ENCODE measurements around the gene TPBGL. TPM values are rescaled to one million over a fixed set of nuclear protein-coding genes. Genes with fewer than 3 reads are reported as not detected.
A peak's percentile ranks its signal among the peaks of the same experiment; 100 is the strongest.

TPBGL gene
- total and polyA plus RNA-seq, 3 donors from 2014 or later: 8.1 to 15.4 (median 10.0) TPM

DNA sequence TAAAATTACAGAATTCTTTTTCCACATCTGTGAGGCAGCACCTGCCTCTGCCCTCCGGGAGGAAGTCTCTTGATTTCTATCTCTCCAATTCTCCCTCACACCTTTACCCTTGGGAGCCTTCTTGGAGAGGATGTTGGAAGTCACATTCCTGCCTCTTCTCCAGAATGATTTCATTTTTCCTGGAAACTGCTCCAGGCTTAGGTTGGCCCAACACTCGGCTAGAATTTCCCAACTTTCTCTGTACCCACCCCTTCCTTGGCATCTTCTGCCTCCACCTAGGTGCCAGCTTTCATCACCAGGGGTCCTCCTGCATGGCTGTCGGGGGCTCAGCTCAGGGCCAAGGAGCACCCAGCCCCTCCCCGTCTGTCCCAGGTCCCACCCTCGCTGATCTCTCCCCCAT, 46.4 kb upstream of the TPBGL start:
- DNase-seq: no peak
- intact Hi-C loops (cut with DNase I; ENCODE audit: low total_unique reads): no loop called here
- Histone ChIP-seq H3K4me3 (no peak overlapping the region), H3K36me3 (ENCODE audit: low read depth, missing control alignments) (no peaks in the 10 kb centered on the region), H3K27ac (no peak overlapping the region), H3K4me1 (peaks cover 28% of the 10 kb centered on the region), H3K27me3 (no peaks in the 10 kb centered on the region), H3K9me3 (no peaks in the 10 kb centered on the region)
- WGBS, 2 donors: 68% methylated on average over 5 of the region's 5 CpGs
- TF ChIP-seq CTCF (IDR thresholded peaks at IDR 0.05) (no peak), POLR2A (IDR thresholded peaks at IDR 0.05) (no peak)

- Histone ChIP-seq H3K4me1 (peaks cover 38% of the 10 kb centered on the region), H3K4me3 (no peak overlapping the region), H3K36me3 (ENCODE audit: low read depth, missing control alignments) (no peaks in the 10 kb centered on the region), H3K9me3 (no peaks in the 10 kb centered on the region), H3K27me3 (no peaks in the 10 kb centered on the region), H3K27ac (no peak overlapping the region)
- peak; percentile 79 for DNase-seq
- WGBS, 2 donors: 50 to 61% methylated on average over 3 to 7 of the region's 7 CpGs
- TF ChIP-seq POLR2A (IDR thresholded peaks at IDR 0.05): no peak
- no peak for TF ChIP-seq CTCF (IDR thresholded peaks at IDR 0.05)
- intact Hi-C loops (cut with DNase I; ENCODE audit: low total_unique reads): no loop called here
These were observed 45.2 kb upstream of the TPBGL start for GRCh38 chr11:75195167-75195962.

DNA sequence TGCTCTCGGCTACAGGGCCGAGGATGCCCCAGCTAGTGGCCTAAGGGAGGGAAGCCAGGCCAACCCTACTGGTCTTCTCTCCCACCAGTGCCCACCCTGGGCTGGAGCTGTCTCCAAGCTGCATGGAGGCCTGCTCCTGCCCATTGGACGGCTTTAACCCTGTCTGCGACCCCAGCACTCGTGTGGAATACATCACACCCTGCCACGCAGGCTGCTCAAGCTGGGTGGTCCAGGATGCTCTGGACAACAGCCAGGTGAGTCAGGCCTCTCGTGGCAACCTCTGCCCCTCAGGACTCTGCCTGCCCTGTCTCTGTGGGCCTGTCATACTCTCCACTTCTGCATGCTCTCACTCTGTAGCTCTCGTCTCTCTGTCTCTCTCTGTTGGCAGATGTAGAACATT, 44.1 kb upstream of the TPBGL start:
- H3K27ac ChIP-seq: no peak overlapping the region
- 48 to 59% methylated on average over 6 to 8 of the region's 8 CpGs for WGBS, 2 donors
- no peaks in the 10 kb centered on the region for H3K36me3 ChIP-seq (ENCODE audit: low read depth, missing control alignments)
- no peak for TF ChIP-seq CTCF (IDR thresholded peaks at IDR 0.05)
- no peak for TF ChIP-seq POLR2A (IDR thresholded peaks at IDR 0.05)
- DNase-seq: no peak
- H3K9me3 ChIP-seq: no peaks in the 10 kb centered on the region
- H3K4me1 ChIP-seq: peaks cover 33% of the 10 kb centered on the region
- no peaks in the 10 kb centered on the region for H3K27me3 ChIP-seq
- H3K4me3 ChIP-seq: no peak overlapping the region
- intact Hi-C loops (cut with DNase I; ENCODE audit: low total_unique reads): no loop called here

GRCh38 chr11:75197512-75198277, 42.9 kb upstream of the TPBGL start:
- no peaks in the 10 kb centered on the region for H3K27me3 ChIP-seq
- H3K27ac ChIP-seq: no peak overlapping the region
- WGBS, 2 donors: 89 to 94% methylated on average over 4 of the region's 4 CpGs
- H3K4me3 ChIP-seq: no peak overlapping the region
- no peak for DNase-seq
- TF ChIP-seq CTCF (IDR thresholded peaks at IDR 0.05): no peak
- TF ChIP-seq POLR2A (IDR thresholded peaks at IDR 0.05): no peak
- intact Hi-C loops (cut with DNase I; ENCODE audit: low total_unique reads): no loop called here
- H3K9me3 ChIP-seq: no peaks in the 10 kb centered on the region
- H3K36me3 ChIP-seq (ENCODE audit: low read depth, missing control alignments): no peaks in the 10 kb centered on the region
- H3K4me1 ChIP-seq: peaks cover 30% of the 10 kb centered on the region

Data from testis (tissue), 3 donors.